ENCODE measurements around the gene PLAC8L1.

The PLAC8L1 gene

DNA sequence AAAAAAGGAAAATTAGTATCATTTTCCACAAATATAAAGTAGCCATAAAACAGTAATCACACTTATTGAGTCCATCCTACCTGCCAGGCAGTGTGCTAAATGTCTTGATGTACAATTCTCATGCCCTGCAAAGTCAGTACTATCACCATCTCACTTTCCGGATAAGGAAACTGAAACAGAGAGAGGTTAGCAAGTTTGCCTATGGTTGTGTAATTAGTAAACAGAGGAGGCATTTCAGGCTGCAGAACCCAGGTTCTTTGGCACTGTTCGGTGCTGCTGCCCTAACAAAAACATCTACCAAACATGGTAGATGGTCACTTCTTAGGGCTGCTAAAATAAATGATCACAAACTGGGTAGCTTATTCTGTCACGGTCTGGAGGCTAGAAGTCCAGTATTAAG, 22.6 kb downstream of the PLAC8L1 start:
- DNase-seq, result no peak
- intact Hi-C loops (cut with DNase I), result no loop called here

DNA sequence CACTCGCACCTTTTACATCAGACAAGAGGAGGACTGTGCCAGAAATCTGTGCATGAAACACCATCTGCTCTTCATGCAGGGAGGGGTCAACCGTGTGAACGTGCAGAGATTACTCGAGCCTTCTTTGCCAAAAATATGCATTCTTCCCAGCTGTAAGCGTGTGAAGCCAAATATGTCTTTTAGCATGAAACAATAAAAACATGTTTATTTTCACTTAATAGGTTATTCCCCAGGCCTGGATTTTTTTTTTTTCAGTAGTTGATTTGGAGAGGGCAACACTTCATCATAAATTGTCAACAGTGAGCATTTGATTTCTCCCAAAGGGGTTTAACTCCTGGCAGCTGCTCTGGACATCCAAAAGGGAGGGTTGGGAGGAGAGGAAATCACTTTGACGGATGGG, 23.8 kb downstream of the PLAC8L1 start:
- intact Hi-C loops (cut with DNase I), result no loop called here

DNA sequence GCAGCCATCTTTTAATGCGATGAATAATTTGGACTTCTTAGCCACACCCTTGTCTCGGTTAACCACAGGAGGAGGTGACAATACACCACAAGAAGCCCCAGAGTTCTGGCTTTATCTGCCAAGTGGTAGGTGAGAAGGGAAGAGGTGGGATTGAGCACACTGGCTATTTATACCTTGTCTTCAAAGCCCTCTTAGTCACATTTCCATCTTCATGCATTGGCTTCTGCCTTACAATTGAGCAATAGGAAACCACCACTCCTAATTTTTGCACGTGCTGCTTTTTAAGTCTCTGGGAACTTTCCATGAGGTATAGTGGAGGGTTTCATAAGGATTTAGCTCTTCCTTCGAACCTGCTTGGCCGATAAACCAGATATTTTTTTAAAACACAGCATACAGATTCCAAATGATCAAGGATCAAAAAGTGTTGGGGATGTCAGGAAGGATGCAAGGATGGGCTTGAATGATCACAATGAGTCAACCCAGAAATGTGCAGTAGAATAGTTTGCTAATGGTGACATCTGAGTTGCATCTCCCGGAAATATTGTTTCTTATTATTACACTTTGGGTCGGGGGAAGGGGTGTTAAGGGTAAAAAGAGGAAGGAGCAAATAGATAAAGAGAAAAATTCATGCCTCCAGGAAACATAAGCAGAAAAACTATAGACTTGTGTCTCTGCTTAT, 25.5 kb downstream of the PLAC8L1 start:
- no peak for DNase-seq
- intact Hi-C loops (cut with DNase I), result no loop called here

More for the DNA sequence above, 23.8 kb downstream of the PLAC8L1 start:
- DNase-seq, result no peak

DNA sequence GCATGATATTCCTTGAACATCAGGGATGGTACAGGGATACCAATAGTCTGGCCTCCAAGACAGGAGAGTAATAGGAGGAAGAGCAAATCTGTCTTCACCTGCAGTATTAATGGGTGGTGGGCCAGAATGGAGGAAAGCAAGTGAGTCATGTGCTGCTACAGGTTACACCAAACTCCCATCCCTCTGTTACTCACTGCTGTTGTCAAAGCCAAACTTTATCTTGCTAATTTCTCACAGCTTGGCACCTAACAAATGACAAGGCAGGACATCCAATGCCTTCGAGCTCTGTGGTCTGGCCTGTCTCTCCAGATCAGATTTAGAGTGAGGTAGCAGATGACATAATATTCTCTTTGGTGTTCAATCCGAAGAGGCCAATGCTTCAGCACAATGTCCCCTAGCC, 26.8 kb downstream of the PLAC8L1 start:
- intact Hi-C loops (cut with DNase I), result no loop called here
- DNase-seq, result no peak

DNA sequence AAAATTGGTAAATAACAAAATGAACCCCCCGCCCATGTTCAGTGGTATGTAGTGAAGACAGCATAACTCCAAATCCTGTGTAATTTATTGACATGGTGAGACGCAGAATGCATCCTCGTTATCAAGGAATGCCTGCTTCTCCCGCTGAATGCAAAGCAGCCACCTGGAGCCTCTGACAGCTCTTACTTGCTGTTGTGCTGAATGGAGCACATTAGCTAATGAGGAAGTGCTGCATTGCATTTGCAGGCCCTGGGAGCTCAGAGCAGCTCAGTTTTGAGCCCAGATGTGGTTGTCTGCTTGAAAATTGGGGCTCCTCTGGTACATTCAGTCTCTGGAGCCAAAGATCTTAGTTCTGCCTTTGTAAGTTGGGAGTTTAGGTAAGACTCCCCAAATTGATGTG, 28.9 kb downstream of the PLAC8L1 start:
- intact Hi-C loops (cut with DNase I), result no loop called here
- DNase-seq, result peak in 3 of 10 donors; percentile 16 to 86 (median 42)

DNA sequence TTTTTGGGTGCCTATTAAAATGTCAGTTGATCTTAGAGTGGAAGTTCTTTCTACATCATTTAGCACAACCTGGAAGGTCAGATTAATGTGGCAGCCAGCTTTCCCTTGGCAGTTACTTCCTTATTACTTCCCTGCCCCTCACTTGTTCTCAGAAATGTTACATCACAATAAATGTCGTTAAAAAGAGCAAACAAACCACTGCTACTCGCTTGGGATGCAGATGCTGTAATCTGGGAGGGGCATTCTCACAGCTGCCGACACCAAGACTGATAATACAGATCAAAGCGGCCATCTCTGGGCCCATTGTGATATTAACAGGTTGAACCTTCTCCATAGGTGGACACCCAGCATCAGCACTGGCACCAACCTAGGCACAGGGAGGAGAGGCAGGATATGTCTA, 29.3 kb downstream of the PLAC8L1 start:
- intact Hi-C loops (cut with DNase I), result no loop called here
- DNase-seq, result no peak

DNA sequence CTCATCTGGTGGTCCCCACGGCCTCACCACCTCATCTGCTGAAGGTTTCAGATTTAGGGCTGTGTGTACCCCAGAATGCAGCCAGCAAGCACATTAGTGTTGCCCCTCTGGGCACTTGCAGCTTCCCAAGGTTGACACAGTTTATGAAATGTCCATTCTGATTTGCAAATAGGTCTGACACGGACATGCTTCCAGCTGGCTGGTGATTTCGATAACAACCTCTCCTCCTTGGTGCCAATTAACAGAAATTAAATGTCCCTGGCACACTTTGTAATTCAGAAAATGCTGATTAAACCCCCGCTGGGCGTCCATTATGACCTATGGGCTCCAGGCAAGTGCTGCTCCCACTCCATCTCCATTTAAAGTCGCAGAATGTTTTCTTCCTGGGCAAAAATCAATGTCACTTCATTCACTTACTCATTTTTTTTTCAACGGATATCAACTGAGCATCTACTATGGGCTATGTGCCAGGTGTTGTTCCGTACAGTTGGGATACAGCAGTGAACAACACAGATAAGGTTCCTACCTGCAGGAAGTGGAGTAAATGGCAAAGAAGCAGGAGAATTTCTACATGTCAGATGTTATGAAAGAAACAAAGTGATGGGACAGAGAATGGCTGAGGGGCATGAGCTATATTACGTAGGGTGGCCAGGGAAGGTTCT, 32.0 kb downstream of the PLAC8L1 start:
- no peak for DNase-seq
- intact Hi-C loops (cut with DNase I), result no loop called here

DNA sequence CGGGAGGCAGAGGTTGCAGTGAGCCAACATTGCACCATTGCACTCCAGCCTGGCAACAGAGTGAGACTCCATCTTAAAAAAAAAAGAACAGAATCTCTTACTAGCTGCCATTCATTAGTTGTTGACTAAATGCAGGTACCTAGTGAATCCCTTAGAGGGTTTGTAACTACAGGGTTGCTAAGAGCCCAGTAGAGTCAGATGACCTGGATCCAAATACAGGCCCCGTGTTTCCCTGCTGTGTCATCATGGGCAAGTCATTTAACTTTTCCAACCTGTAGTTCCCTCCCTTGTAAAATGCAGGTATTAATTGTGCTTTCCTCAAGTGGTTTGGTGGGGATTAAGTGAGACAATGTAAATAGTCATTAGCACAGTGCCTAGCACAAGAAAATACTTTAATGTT, 32.8 kb downstream of the PLAC8L1 start:
- DNase-seq, result no peak
- intact Hi-C loops (cut with DNase I), result no loop called here

DNA sequence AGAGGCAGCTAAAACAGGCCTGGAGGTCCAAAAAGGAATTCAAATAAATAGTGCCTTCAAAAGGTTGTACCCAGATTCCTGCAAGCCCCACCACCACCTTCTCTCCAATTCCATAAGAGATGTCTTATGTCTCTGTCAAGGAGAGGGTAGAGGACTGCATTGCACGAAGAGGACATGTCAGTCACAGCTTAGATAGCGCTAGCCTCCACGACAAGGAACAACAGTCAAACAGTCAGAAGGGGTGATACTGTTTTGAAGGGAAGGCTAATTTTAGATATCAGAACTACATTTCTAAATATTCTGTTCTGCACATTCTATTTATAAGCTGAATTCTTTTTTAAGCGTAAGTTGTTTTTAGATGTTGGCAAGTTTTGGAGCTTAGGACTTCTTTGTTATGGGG, 34.2 kb downstream of the PLAC8L1 start:
- intact Hi-C loops (cut with DNase I), result no loop called here
- DNase-seq, result no peak

DNA sequence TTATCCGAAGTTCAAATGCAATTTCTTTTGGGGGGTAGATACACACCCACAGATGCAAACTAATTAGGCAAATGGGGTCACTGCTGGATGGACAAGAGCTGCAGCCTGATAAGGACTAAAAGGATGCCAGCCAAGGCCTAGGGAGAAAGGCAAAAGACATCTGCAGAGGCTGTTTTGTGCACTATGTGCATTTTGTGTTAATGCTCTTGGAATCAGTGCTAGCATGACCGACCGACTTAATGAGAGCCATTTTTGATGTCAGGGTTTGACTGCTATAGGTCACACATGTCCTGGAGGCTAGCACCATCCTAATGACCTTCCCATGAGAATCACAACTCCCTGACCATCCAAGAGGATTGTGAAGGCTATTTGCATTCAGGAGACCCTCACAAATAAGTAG, 34.6 kb downstream of the PLAC8L1 start:
- intact Hi-C loops (cut with DNase I), result no loop called here
- DNase-seq, result no peak

DNA sequence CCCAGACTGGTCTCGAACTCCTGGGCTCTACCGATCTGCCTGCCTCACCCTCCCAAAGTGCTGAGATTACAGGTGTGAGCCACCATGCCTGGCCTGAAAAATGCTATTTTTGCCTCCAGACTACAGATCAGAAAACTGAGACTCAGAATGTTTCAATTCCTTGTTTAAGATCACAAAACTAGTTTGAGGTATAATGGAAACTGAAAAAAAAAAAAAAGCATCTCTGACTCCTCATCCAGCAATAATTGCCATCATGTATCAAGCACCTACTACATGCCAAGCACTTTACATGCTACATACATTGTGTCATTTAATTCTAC, 35.6 kb downstream of the PLAC8L1 start:
- no peak for DNase-seq
- intact Hi-C loops (cut with DNase I), result no loop called here

DNA sequence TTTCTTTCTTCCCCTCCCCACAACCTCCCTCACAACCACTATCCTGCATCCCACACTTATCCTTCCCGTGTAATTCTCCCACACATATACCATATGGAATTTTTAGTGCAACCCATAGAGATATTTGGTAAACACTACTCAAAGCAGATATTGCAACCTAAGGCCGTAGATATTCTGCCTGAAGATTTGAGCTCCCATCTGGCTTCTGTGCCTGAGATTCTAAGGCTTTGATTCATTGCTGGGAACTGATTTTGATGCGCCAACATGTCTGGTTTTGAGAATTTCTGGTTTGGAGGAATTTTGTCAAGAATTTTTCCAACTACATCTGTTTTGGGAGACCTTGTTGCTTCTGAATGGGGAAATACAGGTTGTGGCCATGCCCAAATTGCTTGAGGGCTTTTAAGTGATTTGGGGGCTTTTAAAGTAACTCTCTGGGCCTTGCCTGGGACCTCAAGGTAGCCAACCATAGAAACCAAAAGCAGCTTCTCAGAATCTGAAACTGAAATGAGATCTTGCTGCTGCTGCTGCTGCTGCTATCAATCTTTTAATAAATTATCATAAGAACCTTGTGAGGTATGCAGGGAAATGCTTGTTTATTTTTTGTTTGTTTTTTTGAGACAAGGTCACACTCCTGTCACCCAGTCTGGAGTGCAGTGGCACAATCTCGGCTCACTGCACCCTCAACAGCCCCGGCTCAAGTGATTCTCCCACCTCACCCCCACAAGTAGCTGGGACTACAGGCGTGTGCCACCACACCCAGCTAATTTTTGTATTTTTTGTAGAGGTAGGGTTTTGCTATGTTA, 36.2 kb downstream of the PLAC8L1 start:
- DNase-seq, result no peak
- intact Hi-C loops (cut with DNase I), result no loop called here

DNA sequence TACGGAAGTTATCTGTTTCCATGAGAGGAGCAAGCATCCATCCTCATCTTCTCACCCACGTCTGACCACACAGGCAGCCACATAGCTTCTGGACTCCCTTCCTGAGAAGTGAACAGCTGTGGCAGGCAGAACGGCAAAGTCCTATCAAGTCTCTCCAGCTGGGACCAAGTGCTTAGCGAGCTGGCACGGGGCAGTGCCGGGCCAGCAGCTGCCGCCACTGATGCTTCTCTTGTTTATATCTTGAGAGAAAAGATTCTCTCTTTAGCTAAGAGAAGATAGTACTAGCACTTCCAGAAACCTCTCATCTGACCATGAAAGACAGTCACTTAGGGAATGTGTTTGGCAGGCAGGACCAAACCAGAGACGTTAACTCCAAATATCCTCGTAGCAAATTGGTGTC, 37.2 kb downstream of the PLAC8L1 start:
- intact Hi-C loops (cut with DNase I), result no loop called here
- DNase-seq, result peak in 3 of 10 donors; percentile 22 to 86 (median 30)

DNA sequence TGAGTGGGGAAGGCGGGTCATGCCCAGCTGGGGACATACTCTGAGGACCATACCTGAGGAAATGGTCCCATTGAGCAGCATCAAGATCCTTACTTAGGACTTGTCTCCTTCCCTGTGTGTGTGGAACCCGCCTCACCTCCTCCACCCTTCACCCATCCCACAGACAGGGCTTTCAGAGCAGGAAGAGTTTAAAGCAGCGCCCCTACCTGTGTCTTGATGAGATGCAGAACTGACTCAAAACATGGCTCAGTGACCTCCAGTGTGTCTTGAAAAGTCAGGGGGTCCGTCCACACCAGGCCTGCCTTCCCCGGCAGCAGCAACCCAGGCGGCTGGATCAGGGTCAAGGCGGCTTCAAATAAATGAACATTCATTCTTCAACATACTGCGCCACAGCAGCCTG, 38.4 kb downstream of the PLAC8L1 start:
- intact Hi-C loops (cut with DNase I), result no loop called here
- DNase-seq, result no peak

DNA sequence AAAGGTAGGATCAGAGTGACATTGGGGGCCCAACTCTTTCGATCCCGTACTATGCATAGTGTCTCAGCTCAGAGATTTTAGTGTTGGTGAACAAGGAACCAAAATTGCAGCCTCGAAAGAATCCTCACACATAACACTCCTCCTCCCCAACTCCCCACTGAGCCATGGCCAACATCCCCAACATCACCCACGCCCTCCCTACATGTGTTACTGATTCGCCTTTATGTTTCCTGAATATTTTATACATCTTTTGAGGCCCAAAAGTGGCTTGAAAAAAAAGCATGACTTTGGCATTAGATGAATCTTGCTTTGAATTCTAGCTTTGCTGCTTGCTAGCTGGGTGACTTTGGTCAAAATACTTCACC, 45.2 kb downstream of the PLAC8L1 start:
- intact Hi-C loops (cut with DNase I), result no loop called here
- peak in 2 of 10 donors; percentile 22 to 86 for DNase-seq

DNA sequence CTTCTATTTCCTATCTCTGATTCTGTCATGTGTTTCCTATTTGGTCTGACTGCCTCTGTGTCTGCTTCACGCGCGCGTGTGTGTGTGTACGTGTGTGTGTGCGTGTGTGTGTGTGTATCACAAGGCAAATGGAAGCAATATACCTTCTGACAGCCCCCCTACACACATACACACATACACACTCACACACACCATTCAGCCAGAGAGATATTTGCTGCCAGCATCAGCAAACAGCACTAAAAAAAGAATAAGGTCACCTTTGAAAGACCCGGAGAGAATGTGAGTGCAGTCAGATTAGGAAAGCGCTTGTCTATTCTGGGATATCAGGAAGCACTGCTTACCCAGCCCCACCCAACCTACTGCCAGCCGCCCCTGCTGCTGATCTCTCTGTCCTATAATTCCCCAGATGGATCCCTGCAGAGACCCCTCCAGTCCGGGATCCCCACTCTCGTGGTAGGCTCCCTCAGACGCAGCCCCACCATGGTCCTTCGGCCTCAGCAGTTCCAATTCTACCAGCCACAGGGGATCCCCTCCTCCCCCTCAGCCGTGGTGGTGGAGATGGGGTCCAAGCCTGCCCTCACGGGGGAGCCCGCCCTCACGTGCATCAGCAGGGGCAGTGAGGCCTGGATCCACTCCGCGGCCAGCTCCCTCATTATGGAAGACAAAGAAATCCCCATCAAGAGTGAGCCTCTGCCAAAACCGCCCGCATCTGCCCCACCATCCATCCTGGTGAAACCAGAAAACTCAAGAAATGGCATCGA, 45.7 kb downstream of the PLAC8L1 start:
- intact Hi-C loops (cut with DNase I), result loop anchor here (10.0 kb wide), 1 partner anchor 225 kb away; the partner anchor contains the start of gene PRELID2
- DNase-seq, result no peak

DNA sequence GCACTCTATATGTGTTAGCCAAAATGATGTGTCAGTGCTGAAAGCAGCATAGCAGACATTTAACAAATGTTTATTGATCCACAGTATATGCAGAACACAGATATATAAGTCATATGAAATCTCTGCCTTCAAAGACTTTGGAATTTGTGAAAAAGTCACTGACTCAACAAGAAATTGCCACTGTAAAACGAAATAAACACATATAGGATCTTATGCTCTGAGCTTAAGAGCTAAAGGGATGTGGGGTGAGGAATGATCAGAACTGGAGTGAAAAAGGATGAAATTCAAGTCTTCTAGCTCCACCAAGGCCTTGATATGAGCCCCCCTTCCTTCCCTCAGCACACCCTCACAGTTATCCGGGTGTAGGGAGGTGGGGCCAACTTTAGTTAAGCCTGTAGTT, 49.9 kb downstream of the PLAC8L1 start:
- no peak for DNase-seq
- intact Hi-C loops (cut with DNase I), result loop anchor here (10.0 kb wide), 1 partner anchor 221 kb away; the partner anchor contains the start of gene PRELID2

DNA sequence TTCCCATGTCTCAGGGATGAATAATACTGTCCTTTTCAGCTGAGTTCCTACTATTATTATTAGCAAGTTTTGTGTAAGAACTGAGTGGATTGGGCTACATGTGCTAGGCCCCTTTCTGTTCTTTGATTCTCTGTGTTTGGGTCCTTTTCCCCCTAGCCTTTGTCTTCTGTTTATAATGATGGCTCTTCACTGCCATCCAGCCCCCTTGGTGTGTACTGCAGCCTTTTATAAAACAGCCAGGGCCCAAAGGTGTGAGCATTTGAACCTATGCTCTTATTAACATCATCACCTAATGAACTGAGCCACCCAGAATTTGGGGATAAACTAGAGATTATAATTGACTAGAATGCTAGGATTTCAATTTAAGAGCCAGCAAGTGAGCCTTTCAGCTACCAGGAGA, 52.6 kb downstream of the PLAC8L1 start:
- intact Hi-C loops (cut with DNase I), result loop anchor here (10.0 kb wide), 1 partner anchor 218 kb away; the partner anchor contains the start of gene PRELID2
- DNase-seq, result no peak

DNA sequence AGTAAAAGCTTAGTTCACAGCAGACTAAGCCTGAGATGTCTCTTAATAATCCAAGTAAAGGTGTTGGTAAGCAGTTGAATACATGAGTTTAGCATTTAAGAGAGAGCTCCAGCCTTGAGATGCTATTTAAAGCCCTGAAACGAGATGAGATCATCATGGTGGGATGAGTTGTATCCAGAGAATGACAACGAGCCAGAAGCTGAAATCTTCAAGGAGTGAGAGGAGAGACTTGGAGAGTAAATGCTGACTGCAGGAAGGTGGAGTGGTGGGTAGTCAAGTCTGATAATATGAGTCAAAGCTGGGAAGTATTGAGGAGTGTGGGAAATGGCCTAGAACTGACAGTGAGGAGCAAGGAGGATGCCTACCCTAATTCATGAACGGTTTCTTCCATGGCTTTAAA, 53.7 kb downstream of the PLAC8L1 start:
- intact Hi-C loops (cut with DNase I), result loop anchor here (10.0 kb wide), 1 partner anchor 217 kb away; the partner anchor contains the start of gene PRELID2
- DNase-seq, result no peak

DNA sequence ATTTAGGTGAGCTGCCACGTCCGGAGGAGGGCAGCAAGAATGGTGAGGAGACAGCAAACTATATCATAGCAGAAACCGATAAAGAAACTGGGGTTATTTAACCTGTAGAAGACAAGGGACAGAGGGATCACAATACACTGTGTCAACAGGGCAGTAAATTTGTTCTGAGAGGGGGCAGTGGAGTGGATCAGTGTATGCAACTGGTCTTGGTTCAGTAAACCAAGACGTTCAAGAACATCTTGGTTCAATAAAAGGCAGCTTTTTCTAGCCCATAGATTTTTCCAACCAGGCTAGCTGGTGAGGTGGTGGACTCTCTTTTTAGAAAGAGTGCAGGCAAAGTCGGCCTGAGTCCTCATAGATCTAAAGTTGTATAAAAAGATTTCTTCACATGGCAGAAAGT, 55.3 kb downstream of the PLAC8L1 start:
- no peak for DNase-seq
- intact Hi-C loops (cut with DNase I), result loop anchor here (10.0 kb wide), 1 partner anchor 215 kb away; the partner anchor contains the start of gene PRELID2

DNA sequence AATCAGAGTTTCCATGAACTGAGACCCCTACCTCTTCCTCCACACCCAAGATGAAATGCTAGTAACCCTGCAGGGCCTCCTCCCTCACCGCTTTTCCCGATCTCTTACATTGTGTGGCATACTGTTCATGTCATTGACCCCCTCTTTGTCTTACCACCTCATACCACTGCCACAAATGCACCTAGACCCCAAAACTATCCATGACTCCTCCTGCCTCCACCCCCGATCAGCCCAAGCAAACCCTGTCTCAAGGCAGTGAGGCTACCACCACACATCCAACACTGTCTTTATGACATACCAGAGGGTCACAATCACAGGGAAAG, 55.7 kb downstream of the PLAC8L1 start:
- intact Hi-C loops (cut with DNase I), result loop anchor here (2.0 to 10.0 kb wide), 3 partner anchors 215 to 1847 kb away; partner anchors contain the start of gene PRELID2

More for the DNA sequence above, 55.7 kb downstream of the PLAC8L1 start:
- DNase-seq, result no peak

All from posterior cingulate gyrus (tissue), 11 donors.